Astrocyte (in vitro differentiated cells and primary cell): ENCODE measurements around the gene CCSER2.

Source experiments
- CTCF ChIP-seq: IDR thresholded peaks from 2 replicates; pipeline ENCODE4 v1.5.1; 2011; ENCODE audit warnings: low read depth, mild to moderate bottlenecking, inconsistent platforms, low read length, moderate library complexity; ENCODE audit not compliant: insufficient read depth
- EZH2 ChIP-seq: IDR thresholded peaks from 2 replicates; pipeline ENCODE4 v1.6.1; 2012; ENCODE audit warnings: mild to moderate bottlenecking, low read length, inconsistent platforms; ENCODE audit not compliant: insufficient read depth

GRCh38 chr10:84367256-84367655 lies 38.9 kb downstream of the CCSER2 start:
- TF ChIP-seq CTCF: no peak
- no peak for TF ChIP-seq EZH2
